ENCODE results near the gene NRROS.

DNA sequence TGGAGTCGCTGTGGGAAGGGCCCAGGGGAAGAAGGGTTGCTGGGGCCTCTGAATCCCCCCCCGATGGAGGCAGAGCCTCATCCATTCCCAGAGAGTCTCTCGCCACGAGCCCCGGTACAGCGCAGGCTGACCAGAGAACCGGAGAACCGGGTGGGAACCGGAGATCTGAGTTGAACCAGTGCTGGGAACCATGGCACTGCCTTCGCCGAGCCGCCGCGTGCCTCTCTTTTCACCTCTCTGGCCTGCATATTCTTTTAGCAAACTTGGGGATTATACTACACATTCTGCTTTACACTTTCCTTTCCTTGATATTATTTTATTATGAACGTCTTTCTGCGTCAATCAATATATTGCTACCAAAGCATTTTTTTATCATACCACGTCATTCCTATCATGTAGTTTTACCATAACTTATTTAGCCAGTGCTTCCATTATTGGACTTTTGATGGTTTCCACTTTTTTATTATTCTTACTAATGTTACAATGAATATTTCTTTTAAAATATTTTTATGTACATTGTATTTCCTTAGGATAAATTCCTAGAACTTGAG lies 7.2 kb downstream of the NRROS start:
- TF ChIP-seq REST (IDR thresholded peaks at IDR 0.05; ENCODE audit: low read depth, low read length) (no peak), TEAD4 (IDR thresholded peaks at IDR 0.05; ENCODE audit: borderline replicate concordance, insufficient read depth) (no peak)
